Left lung (tissue), 10 donors: ENCODE measurements around the gene UBXN1. TPM values are rescaled to one million over a fixed set of nuclear protein-coding genes. Genes with fewer than 3 reads are reported as not detected.
"Not testable (repeated sequence)": the region's sequence is repeated elsewhere in the genome, so short reads cannot be mapped to it uniquely, and the experiment has no call there.

ENCODE experiments used
- ATAC-seq: fragments of 200-7000 bp; cut with Tn5 transposase; one replicate; pipeline ENCODE4 v1.9.1; 2020; ENCODE audit warnings: moderate library complexity
- DNase-seq, 4 donors: peaks; one replicate each; pipeline ENCODE4 v3.0.0-alpha.2; 2013 to 2020
- H3K27ac ChIP-seq, 2 donors: fragments of 200-600 bp; sonication (generic) in 1 of 2; one replicate each; pipeline versions ENCODE4 v1.5.0 to v1.8.0; 2020 to 2021
- H3K27me3 ChIP-seq, 2 donors: fragments of 200-600 bp; sonication (generic) in 1 of 2; one replicate each; pipeline versions ENCODE4 v1.5.0 to v1.8.0; 2020 to 2021
- H3K36me3 ChIP-seq, 2 donors: fragments of 200-600 bp; sonication (generic) in 1 of 2; one replicate each; pipeline versions ENCODE4 v1.5.0 to v1.8.0; 2020 to 2021
- H3K4me1 ChIP-seq, 2 donors: fragments of 200-600 bp; one replicate each; pipeline ENCODE4 v1.8.0; 2021
- H3K4me3 ChIP-seq, 2 donors: fragments of 200-600 bp; sonication (generic) in 1 of 2; one replicate each; pipeline versions ENCODE4 v1.5.0 to v1.8.0; 2020 to 2021; ENCODE audit warnings: mild to moderate bottlenecking in 1 of 2
- H3K9me3 ChIP-seq, 2 donors: fragments of 200-600 bp; sonication (generic) in 1 of 2; one replicate each; pipeline versions ENCODE4 v1.5.0 to v1.8.0; 2020 to 2021
- CTCF ChIP-seq, 2 donors: fragments of 200-600 bp; sonication (generic) in 1 of 2; IDR thresholded peaks; one replicate each; pipeline versions ENCODE4 v1.5.0 to v1.8.0; 2021; ENCODE audit warnings: antibody characterized with exemption in 2 of 2
- intact Hi-C, 2 donors: fragments of 100-400 bp; cut with DNase I; formaldehyde crosslinking; loops; one replicate each; pipeline versions ENCODE4 v1.11.2 to v1.14.2; 2022
- polyA plus RNA-seq, 6 donors: library from polyadenylated mRNA; unstranded; fragments of 120-200 nt; gene quantifications; one replicate each; pipeline ENCODE4 v1.2.1, GENCODE V29; 2013; ENCODE audit not compliant: insufficient read length in 6 of 6
- total RNA-seq, 2 donors: library from RNA; stranded (reverse); fragmentation: NEBNext Ultra II Directional; extraction: Animal tissue kit (Norgen Biotek cat#: 25700); gene quantifications; one replicate each; pipeline ENCODE4 v1.2.1, GENCODE V29; 2021
- donor health status: DM: no; HTN: yes; CAD: no.
- donor health status: DM: no; HTN: no; CAD: no.

Gene UBXN1
- total and polyA plus RNA-seq, 8 donors: 67.5 to 169 (median 145) TPM

- peaks cover 0 to 20% of the 10 kb centered on the region in 2 donors for H3K36me3 ChIP-seq
- H3K27me3 ChIP-seq: no peaks in the 10 kb centered on the region
- peak overlapping the region; percentile 77 to 85 for H3K27ac ChIP-seq
- DNase-seq (peak; percentile 86 to 99 (median 95)), ATAC-seq (peak; percentile 91)
- TF ChIP-seq CTCF (IDR thresholded peaks at IDR 0.05): no peak
- H3K4me3 ChIP-seq: peak overlapping the region; percentile 51 to 80
- intact Hi-C loops: no loop called here
- peaks cover 26 to 61% of the 10 kb centered on the region in 2 donors for H3K4me1 ChIP-seq
- H3K9me3 ChIP-seq: no peaks in the 10 kb centered on the region
Observed at GRCh38 chr11:62705880-62706849, 27.3 kb upstream of the UBXN1 start.

GRCh38 chr11:62705413-62705812 is 26.5 kb upstream of the UBXN1 start:
- Histone ChIP-seq H3K4me1 (peaks cover 24 to 57% of the 10 kb centered on the region in 2 donors), H3K36me3 (peaks cover 0 to 20% of the 10 kb centered on the region in 2 donors), H3K27ac (peak overlapping the region; percentile 77 to 85), H3K4me3 (peak overlapping the region; percentile 51 to 80), H3K27me3 (no peaks in the 10 kb centered on the region), H3K9me3 (no peaks in the 10 kb centered on the region)
- DNase-seq (no peak), ATAC-seq (no peak)
- intact Hi-C loops: no loop called here
- TF ChIP-seq CTCF (IDR thresholded peaks at IDR 0.05): no peak

DNA sequence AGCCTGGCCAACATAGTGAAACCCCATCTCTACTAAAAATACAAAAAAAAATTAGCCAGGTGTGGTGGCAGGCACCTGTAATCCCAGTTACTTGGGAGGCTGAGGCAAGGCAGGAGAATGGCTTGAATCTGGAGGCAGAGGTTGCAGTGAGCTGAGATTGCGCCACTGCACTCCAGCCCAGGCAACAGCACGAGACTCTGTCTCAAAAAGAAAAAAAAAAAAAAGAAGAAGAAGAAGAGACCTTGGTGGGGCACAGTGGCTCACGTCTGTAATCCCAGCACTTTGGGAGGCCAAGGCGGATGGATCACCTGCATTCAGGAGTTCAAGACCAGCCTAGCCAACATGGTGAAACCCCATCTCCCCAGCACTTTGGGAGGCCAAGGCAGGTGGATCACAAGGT is 25.0 kb upstream of the UBXN1 start:
- intact Hi-C loops, ATAC-seq, H3K27me3 ChIP-seq, H3K4me3 ChIP-seq, DNase-seq, H3K9me3 ChIP-seq: not testable (repeated sequence)
- peak overlapping the region in 1 of 2 donors; percentile 23 for H3K27ac ChIP-seq
- H3K36me3 ChIP-seq: peaks cover 0 to 20% of the 10 kb centered on the region in 2 donors
- peaks cover 17 to 46% of the 10 kb centered on the region in 2 donors for H3K4me1 ChIP-seq

- intact Hi-C loops: no loop called here
Observed at GRCh38 chr11:62702246-62702645, 23.4 kb upstream of the UBXN1 start.

More at GRCh38 chr11:62702246-62702645, 23.4 kb upstream of the UBXN1 start:
- Histone ChIP-seq H3K27ac (no peak overlapping the region), H3K4me1 (peaks cover 12 to 31% of the 10 kb centered on the region in 2 donors), H3K4me3 (no peak overlapping the region), H3K9me3 (no peaks in the 10 kb centered on the region), H3K27me3 (no peaks in the 10 kb centered on the region), H3K36me3 (peaks cover 0 to 25% of the 10 kb centered on the region in 2 donors)
- TF ChIP-seq CTCF (IDR thresholded peaks at IDR 0.05): no peak
- no peak for DNase-seq
- no peak for ATAC-seq
